Esophagus squamous epithelium (tissue), 4 donors: ENCODE measurements around the gene BTNL3.
"Not testable (repeated sequence)": the region's sequence is repeated elsewhere in the genome, so short reads cannot be mapped to it uniquely, and the experiment has no call there.

Experiments
- CTCF ChIP-seq, 6 experiments: fragments of 450-650 bp in 4 of 6; fragments of 200-600 bp in 2 of 6; sonication (generic) in 2 of 6; IDR thresholded peaks; one replicate each; pipeline ENCODE4 v1.5.1; 2016 to 2019; ENCODE audit warnings: antibody characterized with exemption in 6 of 6, mild to moderate bottlenecking in 4 of 6, moderate library complexity in 4 of 6
- POLR2A ChIP-seq, 4 donors: fragments of 450-650 bp; IDR thresholded peaks; one replicate each; pipeline ENCODE4 v1.6.1; 2017; ENCODE audit warnings: antibody characterized with exemption in 4 of 4, mild to moderate bottlenecking in 4 of 4, moderate library complexity in 3 of 4

- TF ChIP-seq POLR2A, CTCF (IDR thresholded peaks at IDR 0.05): not testable (repeated sequence)
These were observed 21.4 kb downstream of the BTNL3 start for GRCh38 chr5:181010018-181010417.
